RWPE2 (cell line): ENCODE measurements around the gene ITPA.

ENCODE experiments used
- ATAC-seq: fragments of 200-7000 bp; cut with Tn5 transposase; 3 replicates; pipeline ENCODE4 v1.9.1; 2021; ENCODE audit warnings: low read depth
- DNase-seq: peaks from one replicate; pipeline ENCODE4 v3.0.0-alpha.2; 2020; ENCODE audit warnings: low spot score
- H3K27ac ChIP-seq: fragments of 450-650 bp; 2 replicates; pipeline ENCODE4 v1.5.1; 2017; ENCODE audit warnings: mild to moderate bottlenecking; ENCODE audit not compliant: poor library complexity, severe bottlenecking
- H3K27me3 ChIP-seq: fragments of 250-450 bp; sonication (Bioruptor Pico); 2 replicates; pipeline ENCODE4 v1.5.1; 2021; ENCODE audit warnings: mild to moderate bottlenecking, moderate library complexity; ENCODE audit not compliant: insufficient read depth, poor library complexity, severe bottlenecking
- H3K36me3 ChIP-seq: fragments of 250-450 bp; sonication (Bioruptor Pico); 2 replicates; pipeline ENCODE4 v1.5.1; 2020; ENCODE audit warnings: low read depth, mild to moderate bottlenecking, moderate library complexity
- H3K4me1 ChIP-seq: fragments of 250-450 bp; sonication (Bioruptor Pico); 2 replicates; pipeline ENCODE4 v1.5.1; 2021; ENCODE audit warnings: mild to moderate bottlenecking, moderate library complexity; ENCODE audit not compliant: insufficient read depth, poor library complexity, severe bottlenecking
- H3K4me3 ChIP-seq: fragments of 250-450 bp; sonication (Bioruptor Pico); 2 replicates; pipeline ENCODE4 v1.5.1; 2021; ENCODE audit warnings: mild to moderate bottlenecking, moderate library complexity; ENCODE audit not compliant: severe bottlenecking
- H3K9me3 ChIP-seq: fragments of 250-450 bp; sonication (Bioruptor Pico); 2 replicates; pipeline ENCODE4 v1.5.1; 2021; ENCODE audit warnings: mild to moderate bottlenecking, moderate library complexity; ENCODE audit not compliant: severe bottlenecking
- TF ChIP-seq, protein P1 (sequence below): fragments of 450-650 bp; IDR thresholded peaks from one replicate; pipeline ENCODE4 v1.5.1; 2017; ENCODE audit warnings: mild to moderate bottlenecking, moderate library complexity; ENCODE audit not compliant: poor library complexity, severe bottlenecking

The ITPA gene

DNA sequence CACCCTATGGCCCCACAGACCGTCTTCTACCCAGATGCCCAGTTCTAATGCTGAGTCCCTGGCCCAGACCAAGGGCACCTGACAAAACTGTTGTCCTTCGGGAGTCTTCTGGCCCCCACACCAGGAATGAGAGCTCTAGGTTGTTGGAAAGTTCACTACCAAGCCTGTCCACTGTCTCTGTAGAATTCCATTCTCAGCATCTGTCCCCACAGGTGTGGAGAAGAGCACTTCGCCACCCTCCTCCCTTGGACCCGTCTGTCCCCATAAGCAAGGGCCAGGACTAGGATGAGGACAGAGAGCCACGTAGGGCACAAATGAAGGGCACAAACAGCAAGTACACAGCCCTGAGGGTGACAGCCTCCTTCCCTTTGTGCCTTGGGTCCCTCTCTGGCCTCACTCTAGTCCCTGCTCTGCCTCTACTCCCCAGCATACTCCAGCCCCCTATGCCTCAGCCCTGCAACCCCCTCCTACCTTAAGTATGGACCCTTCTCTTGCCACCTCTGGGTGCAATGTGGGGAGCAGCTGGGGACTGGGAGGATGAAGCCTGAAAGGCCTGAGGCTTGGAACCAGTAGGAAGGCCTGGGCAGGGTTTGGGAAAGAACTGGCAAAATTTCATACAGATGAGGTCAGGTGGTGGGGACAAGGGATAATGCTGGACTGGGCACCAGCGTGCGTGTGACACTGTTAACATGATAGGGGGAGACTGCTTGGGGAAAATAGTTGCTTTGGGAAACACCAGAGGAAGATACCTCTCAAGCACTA is 40.3 kb upstream of the ITPA start:
- Histone ChIP-seq H3K4me3 (no peak overlapping the region), H3K36me3 (no peaks in the 10 kb centered on the region), H3K27ac (no peak overlapping the region), H3K27me3 (no peaks in the 10 kb centered on the region), H3K9me3 (no peaks in the 10 kb centered on the region), H3K4me1 (no peaks in the 10 kb centered on the region)
- ATAC-seq (no peak), DNase-seq (no peak)
- TF ChIP-seq, protein P1, sequence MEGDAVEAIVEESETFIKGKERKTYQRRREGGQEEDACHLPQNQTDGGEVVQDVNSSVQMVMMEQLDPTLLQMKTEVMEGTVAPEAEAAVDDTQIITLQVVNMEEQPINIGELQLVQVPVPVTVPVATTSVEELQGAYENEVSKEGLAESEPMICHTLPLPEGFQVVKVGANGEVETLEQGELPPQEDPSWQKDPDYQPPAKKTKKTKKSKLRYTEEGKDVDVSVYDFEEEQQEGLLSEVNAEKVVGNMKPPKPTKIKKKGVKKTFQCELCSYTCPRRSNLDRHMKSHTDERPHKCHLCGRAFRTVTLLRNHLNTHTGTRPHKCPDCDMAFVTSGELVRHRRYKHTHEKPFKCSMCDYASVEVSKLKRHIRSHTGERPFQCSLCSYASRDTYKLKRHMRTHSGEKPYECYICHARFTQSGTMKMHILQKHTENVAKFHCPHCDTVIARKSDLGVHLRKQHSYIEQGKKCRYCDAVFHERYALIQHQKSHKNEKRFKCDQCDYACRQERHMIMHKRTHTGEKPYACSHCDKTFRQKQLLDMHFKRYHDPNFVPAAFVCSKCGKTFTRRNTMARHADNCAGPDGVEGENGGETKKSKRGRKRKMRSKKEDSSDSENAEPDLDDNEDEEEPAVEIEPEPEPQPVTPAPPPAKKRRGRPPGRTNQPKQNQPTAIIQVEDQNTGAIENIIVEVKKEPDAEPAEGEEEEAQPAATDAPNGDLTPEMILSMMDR: no peak

DNA sequence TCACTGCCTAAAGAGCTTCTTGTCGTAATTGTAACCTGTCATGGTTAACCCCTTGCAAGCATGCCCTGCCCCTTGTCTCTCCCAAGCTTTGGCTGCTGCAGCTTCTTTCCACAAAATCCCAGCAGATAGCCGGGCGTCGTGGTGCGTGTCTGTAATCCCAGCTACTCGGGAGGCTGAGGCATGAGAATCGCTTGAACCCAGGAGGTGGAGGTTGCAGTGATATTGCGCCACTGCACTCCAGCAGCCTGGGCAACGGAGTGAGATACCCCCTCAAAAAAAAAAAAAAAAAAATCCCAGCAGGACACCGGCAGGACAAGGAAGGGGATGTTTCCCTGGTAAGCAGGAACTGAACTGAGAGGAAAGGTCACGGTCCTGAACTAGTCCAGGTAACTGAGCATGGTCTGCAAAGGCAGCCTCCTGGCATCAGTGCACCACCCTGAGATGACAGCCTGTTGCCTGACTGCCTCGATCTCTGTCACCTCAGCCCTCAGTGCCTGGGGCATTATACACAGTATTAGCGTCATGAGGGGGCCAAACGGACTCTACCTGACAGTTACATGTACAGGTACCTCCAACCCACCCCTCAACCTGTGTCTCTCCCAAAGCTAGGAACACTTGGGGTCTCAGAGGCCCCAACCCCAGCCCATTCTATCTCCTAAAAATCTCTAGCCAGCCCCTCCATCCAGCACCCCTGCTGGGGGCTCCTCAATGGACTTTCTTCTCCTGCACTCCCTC is 37.7 kb upstream of the ITPA start:
- ATAC-seq (no peak), DNase-seq (no peak)
- no peak overlapping the region for H3K27ac ChIP-seq
- no peaks in the 10 kb centered on the region for H3K27me3 ChIP-seq
- H3K4me3 ChIP-seq: no peak overlapping the region
- peaks cover 5% of the 10 kb centered on the region for H3K4me1 ChIP-seq
- H3K36me3 ChIP-seq: no peaks in the 10 kb centered on the region
- TF ChIP-seq, protein P1: no peak
- H3K9me3 ChIP-seq: no peaks in the 10 kb centered on the region

DNA sequence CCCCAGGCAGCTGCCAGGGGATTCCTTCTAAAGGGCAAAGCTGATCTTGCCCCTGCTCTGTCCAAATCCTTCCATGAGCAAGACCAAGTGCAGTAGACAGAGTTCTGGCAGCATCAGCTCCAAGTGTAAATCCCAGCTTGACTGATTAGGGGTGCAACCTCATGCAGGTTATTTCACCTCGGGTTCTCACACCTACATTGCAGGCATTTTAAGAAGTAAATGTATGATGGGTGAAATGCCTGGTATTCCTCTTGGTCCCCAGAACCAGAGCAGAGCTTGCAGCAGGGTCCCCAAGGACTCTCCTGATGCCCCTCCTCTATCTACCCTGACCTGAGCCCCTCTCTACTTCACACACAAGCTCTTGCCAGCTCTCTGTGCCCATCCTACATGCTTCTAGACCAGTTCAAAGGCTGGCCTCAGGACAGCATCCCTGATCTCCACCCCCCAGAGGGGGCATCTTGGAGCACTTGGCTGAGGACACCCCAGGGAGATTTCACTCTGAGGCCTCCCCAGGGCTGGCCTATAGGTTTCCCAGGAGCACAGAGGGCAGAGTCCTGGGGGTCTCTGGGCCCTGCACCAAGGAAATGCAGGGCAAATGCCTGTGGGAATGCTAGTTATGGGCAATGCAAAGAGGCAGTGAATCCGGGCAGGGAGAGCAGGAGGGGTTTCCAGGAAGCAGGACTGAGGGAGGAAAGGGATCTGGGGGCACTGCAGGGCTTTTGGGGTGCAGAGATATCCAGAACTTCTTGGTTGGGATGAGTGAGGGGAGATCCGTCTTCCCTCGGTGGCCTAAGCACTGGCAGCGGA is 37.0 kb upstream of the ITPA start:
- no peaks in the 10 kb centered on the region for H3K27me3 ChIP-seq
- H3K4me1 ChIP-seq: peaks cover 5% of the 10 kb centered on the region

DNA sequence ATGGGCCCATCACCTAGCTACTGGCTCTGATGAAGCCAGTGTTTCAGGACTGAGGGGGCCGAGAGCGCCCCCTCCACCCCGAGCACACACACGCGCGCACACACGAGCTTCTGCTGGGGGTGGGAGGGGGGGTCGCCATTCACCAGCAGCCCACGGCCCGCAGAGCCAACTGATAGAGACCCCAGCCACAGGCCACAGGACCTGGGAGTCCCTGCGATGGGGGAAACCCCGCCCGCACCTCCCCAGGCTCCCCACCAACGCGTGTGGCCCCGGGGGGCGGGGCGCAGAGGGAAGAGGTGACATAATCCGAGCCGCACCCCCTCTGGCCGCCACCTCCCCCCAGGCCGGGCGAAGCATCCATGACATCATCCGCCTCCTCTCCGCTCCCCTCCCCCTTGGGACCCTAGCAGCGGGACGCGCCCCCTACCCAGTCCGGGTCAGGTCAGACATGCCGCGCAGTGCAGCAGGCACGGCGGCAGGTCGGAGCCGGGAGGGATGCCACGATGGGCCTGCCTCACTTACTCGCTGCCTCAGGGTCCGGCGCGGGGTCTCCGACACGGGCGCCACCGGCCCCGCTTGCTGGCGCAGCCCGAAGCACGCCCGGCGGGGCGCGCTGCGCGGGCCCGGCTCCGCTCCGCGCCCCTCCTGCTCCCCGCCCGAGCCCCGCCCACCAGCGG is 36.2 kb upstream of the ITPA start, which contains the start of gene LZTS3:
Gene LZTS3, minus strand, starts transcription at position 617 of the 677 bp plus-strand sequence. CDS start 6,386 bp downstream, outside the sequence.
- Histone ChIP-seq H3K4me3 (peak within 1 kb of the TSS; percentile 60), H3K27me3 (no peaks in the 10 kb centered on the region), H3K27ac (peak within 1 kb of the TSS; percentile 13)

More for the DNA sequence above, 37.0 kb upstream of the ITPA start:
- H3K4me3 ChIP-seq: peak overlapping the region; percentile 60
- no peaks in the 10 kb centered on the region for H3K36me3 ChIP-seq
- H3K9me3 ChIP-seq: no peaks in the 10 kb centered on the region
- DNase-seq: no peak
- TF ChIP-seq, protein P1: no peak
- no peak overlapping the region for H3K27ac ChIP-seq
- no peak for ATAC-seq

More for the DNA sequence above, 36.2 kb upstream of the ITPA start, which contains the start of gene LZTS3:
- Histone ChIP-seq H3K36me3 (no peaks in the 10 kb centered on the region), H3K4me1 (peaks cover 5% of the 10 kb centered on the region), H3K9me3 (no peaks in the 10 kb centered on the region)
- peak; percentile 21 for ATAC-seq
- TF ChIP-seq, protein P1: no peak
- peak; percentile 72 for DNase-seq
